GM18867 (cell line): Measurements from ENCODE around the gene KIF3A.
"Not testable (repeated sequence)": the region's sequence is repeated elsewhere in the genome, so short reads cannot be mapped to it uniquely, and the experiment has no call there.

ENCODE experiments used
- ATAC-seq: cut with Tn5 transposase; IDR thresholded peaks from one replicate; pipeline ENCODE4 v1.9.1; 2021; ENCODE audit warnings: mild to moderate bottlenecking, moderate library complexity; ENCODE audit not compliant: unreplicated experiment

The KIF3A gene

DNA sequence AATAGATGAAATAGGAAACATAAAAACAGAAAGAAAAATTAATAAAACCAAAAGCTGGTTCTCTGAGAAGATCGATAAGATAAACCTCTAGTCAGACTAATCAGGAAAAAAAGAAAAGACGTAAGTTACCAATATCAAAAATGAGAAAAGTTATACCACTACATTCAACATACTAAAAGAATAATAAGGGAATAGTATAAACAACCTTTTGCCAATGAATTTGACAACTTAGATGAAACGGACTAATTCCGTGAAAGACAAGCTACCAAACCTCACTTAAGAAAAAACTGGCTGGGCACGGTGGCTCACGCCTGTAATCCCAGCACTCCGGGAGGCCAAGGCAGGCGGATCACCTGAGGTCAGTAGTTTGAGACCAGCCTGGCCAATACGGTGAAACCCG, 7.5 kb downstream of the KIF3A start:
- no peak for ATAC-seq

DNA sequence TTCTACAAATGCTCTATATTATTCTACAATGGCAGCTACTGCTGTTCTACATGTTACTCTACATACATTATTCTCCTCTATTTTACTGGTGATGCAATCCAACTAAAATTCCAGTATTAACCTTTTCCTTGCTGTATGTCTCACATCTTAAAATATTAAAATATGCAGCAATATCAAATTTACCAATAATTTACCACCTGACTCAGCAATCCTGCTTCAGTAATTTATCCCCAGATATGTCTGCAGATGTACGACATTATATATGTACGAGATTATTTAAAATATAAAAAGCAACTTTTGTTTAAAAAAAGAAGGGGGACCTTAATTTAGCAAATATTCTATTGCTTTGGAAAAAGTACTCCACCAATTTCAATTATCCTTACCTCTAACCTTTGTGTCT, 11.6 kb downstream of the KIF3A start:
- no peak for ATAC-seq

DNA sequence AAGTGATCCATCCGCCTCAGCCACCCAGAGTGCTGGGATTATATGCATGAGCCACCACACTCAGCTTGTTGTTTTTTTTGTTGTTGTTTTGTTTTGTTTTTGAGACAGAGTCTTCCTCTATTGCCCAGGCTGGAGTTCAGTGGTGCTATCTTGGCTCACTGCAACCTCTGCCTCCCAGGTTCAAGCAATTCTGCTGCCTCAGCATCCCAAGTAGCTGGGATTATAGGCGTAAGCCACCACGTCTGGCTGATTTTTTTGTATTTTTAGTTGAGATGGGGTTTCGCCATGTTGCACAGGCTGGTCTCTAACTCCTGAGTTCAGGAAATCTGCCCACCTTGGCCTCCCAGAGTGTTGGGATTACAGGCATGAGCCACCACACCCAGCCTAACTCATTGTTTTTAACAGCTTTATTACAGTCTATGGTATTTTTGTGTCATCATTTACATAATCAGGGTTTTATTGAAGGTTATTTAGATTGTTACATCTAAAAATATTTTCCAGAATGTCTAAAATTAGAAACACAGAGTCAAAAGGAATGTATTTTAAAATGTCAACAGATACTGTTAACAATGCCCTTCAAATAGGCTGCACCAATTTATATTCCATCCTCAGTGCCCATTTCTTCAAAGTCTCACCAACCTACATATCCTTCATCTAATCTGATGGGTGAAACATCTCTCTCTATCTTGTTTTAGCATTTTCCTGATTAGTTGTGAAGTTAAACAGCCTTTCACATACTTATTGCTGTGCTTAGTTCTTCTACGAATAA, 18.6 kb downstream of the KIF3A start:
- ATAC-seq = no peak

DNA sequence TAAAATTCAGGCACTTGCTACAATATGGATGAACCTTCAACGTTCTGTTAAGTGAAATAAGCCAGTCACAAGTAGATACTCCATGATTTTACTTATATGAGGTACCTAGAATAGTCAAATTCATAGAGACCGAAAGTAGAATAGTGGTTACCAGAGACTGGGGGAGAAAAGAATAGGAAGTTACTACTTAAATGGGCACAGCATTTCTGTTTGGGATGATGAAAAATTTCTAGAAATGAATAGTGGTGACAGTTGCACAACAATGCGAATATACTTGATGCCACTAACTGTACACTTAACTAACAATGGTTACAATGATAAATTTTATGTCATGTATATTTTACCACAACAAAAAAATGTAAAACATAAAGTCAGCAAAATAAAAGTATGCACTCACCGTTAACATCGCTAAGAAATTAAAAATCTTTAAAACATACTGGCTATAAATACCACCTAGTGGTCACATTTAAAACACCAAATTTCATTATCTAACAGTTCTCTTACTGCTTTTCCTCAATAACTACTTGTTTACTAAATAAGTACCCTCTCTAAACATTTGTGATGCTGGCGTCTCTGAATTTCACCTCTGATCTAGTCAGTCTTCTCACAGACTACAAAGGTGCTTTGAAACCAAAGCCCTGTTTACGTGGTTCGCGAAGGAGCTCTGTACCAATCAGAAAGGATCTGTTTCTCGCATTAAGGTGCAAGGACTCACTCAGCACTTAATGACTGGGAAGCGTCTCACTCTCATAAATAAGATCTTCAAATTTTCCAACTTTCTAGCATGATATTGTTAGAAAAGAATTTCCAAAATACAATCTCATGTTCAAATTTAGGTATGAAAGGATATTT, 22.7 kb downstream of the KIF3A start:
- no peak for ATAC-seq

DNA sequence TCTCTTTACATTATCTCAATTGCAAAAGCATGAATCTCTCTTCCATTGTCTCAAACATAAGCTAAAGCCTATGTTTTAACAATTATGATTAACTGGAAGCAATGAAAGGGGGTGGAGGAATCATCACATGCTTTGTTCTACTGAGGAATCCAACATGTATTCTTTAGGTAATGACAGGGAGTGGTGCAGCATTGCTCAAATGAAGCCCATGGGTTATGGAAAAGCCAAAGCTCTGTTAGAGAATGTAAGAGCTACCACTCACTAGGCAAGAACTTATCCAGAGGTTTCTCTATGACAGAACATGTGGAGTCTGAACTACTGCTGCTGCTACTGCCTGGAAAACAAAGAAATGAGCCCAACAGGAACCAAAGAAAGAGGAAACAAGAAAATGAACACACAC, 28.7 kb downstream of the KIF3A start:
- ATAC-seq = no peak

DNA sequence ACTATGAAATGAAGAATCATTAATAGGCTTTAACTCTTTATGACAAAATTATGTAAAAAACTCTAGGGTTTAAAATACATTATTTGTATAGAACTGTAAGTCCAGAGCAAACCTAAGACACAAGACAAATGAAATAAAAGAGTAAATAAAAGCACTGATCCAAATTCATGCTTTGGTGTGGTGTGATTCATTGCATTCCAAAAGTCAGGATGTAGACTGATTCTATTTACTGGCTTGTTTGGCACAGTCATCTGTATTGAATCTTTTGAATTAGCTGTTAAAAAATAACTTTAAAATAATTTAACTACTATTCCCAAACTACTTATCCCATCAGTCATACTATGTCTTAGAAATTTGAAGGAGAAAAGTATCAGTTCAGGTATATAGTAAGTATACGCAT, 32.5 kb downstream of the KIF3A start:
- ATAC-seq = no peak

DNA sequence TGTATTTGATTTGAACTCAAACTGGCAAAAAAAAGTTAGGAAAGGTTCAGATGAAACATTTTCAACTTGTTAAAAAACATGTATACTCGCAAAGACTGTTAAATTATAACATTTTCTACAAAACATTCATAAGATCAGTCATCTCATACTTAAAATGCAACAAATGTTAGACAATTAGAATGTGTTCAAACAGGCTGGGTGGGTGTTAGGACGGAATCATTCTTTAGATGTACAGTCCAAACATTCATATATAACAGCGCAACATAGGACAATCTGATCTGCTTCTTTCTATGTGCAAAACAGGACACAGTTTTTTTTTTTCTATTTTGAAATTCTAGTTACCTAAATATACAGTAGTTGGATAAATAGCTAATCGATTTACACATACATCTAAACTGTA, 41.4 kb downstream of the KIF3A start:
- no peak for ATAC-seq

DNA sequence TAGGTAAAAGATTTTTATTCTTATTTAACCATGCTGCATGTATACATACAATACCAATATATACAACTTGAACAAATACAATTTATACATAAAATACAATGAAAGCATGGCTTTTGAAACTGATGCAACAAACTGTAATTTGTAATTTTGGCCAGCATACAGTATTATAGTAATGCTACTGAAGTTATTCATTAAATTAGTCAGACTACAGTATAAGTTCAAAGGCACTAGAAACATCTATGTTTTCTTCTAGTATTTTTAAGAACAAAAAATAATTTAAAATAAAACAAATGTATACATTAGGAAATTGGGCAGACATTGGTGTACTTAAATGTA, 44.7 kb downstream of the KIF3A start:
- no peak for ATAC-seq

DNA sequence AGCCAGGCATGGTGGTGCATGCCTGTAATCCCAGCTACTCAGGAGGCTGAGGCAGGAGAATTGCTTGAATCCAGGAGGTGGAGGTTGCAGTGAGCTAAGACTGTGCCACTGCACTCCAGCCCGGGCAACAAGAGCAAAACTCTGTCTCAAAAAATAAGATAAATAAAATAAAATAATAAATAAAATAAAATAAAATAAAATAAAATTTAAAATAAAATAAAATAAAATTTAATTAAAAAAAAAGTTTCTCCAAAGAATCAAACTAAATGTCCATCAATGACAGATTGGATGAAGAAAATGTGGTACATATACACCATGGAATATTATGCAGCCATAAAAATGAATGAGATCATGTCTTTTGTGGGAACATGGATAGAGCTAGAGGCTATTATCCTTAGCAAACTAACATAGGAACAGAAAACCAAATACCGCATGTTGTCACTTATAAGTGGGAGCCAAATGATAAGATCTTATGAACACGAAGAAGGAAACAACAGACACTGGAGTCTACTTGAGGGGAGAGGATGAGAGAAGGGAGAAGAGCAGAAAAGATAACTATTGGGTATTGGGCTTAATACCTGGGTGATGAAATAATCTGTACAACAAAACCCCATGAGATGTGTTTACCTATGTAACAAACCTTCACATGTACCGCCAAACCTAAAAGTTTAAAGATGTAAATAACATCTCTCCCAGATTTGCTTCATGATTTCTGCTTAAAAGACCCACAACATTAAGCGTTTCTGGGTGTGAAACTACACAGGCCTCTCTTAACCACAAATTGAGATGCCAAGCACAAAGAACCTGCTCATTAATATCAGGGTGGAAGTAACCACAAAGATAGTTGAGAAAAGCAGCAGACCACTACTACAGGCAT, 45.4 kb downstream of the KIF3A start:
- ATAC-seq = not testable (repeated sequence)

DNA sequence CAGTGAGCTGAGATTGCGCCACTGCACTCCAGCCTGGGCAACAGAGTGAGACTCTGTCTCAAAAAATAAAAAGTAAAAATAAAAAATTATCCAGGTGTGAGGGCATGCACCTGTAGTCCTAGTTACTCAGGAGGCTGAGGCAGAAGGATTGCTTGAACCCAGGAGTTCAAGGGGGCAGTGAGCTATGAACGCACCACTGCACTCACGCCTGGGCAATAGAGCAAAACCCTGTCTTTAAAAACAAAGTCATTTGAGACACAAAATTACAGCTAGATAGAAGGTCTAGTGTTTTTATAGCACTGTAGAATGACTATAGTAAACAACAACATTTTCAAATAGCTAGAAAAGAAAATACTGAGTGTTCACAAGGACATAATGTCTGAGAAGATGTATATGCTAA, 47.2 kb downstream of the KIF3A start:
- no peak for ATAC-seq

DNA sequence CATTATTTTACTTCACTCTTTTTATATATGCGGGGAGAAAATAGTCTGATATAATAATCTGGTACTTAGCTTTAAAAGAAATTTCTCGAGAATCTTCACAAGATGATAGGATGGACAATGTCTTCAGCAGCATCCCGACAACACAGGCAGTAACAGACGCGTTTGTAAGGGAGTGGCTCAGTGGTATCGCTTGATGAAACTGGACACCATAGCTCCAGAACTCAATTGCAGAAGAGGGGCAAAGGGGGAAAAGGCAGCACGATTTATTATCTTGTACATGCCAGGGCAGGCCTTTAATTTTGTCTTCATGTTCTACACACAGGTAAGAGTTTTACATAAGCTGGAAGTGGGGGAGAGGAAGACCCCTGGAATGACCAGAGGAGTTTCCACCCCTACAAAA, 47.8 kb downstream of the KIF3A start:
- ATAC-seq = no peak

DNA sequence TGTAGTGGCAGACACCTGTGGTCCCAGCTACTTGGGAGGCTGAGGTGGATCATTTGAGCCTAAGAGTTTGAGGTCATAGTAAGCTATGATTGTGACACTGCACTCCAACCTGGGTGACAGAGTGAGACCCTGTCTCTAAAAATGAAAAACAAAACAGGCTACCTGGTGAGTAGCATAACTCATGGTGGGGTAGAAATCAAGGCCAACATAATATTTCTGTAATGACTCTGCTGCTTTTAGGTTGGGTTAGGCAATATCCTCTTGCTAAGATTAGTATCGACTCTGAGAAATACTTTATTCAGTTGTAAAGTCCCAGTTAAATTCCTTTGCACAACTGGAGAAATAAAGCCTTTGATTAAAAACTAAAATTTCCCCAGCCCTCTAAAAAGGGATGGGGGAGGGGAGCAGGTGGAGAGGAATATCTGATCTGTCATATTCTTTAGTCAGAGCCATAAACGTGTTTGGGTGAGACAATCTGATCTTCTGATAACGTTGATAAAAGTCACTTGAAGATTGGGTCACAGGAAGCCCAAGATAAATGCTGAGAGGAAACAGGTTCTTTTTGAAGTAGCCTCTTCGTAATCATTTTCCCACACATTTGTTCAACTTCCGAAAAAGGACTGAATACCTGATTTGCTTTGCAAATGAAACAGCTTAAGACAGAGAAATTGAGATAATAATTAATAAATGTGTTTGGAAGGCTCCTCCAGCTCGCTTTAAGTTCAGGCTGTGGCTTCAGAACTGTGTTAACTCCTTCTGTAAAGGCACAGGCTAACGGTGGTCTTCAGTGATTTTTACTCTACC, 48.6 kb downstream of the KIF3A start:
- ATAC-seq = no peak

DNA sequence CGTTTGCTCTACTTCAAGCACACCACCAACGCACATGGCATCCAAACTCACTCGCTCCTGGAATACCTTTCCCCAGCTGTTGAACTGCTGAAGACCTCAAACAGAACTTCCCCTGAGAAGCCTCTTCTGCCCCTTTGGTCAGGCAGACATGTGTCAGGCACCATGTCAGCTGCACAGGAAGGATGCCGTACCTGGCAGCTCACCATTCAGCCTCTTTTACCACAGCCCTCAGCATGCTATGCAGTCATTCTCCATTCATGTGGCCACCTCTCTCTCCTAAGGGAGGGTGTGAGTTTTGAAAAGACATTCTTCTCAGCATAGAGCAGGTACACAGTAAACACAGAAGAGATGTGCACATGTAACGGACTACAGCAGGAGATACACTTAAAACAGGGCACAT, 49.4 kb downstream of the KIF3A start:
- no peak for ATAC-seq

DNA sequence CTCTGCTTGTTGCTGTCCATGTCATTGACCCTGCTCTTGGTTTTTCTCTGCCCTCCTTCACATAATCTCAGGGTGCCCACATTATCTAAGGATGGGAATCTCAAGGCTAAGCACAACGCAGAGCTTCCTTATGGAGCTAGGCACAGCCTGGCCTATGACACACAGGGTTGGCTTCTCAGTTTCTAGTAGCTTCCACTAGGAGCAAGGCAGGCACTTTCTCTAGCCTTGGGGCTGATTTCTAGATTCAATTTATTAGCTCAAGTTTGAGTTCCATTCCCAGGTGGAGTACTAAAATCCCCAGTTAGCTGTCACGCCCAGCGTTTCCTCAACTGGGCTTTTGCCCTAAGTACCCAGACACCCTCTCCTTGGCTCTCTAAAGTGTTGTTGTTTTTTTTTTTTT, 51.2 kb downstream of the KIF3A start:
- ATAC-seq = no peak

DNA sequence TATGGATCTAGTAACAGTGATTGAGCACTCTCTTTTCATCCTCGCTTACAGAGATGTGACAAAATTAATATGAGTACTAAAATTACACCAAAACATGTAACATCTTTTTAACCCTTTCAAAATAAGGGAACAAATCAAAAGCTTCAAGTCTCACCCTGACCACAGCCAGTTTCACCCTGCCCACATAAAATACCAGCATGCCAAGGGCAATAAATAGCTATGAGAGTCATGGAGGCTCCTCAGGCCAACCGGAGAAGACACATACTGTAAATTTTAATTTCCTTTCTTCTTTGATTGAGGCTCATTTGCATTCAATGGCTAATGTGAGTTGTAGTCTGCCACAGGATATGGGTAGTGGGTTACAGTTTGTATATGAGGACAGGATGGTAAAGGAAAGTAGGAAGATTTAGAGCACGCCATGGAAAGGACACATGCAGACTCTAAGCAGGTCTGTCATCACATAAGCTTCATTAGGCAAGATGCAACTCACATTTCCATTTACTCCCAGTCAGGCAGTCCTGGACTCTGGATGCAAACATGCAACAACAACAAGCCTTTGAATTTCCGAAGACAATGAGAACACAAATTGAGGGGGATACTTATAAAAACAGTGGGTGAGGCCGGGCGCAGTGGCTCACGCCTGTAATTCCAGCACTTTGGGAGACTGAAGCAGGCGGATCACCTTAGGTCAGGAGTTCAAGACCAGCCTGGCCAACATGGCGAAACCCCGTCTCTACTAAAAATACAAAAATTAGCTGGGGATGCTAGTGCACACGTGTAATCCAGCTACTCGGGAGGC, 52.2 kb downstream of the KIF3A start:
- no peak for ATAC-seq

DNA sequence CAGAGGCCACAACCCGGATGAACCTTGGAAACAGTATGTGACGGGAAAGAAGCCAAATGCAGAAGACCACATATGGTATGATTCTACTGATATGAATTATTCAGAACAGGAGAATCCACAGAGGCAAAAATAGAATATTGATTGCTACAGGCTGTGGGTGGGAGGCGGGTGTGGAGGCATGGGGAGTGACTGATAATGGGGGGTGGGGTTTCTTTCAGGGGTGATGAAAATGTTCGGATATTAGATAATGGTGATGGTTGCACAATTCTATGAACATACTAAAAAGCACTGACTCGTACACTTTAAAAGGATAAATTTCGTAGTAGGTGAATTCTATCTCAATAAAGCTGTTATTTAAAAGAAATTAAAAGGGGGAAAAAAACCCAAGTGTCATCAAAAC, 52.9 kb downstream of the KIF3A start:
- no peak for ATAC-seq

DNA sequence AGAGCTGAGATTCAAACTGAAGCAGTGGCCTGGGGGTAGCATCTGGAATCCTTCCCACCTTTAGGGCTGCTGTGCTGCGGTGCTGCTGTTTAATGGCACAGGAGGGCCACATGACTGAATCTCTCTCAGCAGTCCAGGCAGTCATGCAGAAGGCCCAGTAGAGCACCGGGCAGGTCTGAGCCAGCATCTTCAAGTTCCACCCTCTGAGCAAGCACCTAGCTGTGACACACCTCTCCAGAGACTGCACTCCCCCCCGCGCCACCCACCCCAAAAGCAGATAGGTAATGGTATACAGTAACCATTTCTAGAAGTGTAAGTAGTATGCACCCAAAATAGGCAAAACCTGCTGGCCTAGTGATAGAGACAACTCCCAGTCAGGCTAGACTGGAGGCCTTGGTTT, 55.4 kb downstream of the KIF3A start:
- ATAC-seq = no peak

DNA sequence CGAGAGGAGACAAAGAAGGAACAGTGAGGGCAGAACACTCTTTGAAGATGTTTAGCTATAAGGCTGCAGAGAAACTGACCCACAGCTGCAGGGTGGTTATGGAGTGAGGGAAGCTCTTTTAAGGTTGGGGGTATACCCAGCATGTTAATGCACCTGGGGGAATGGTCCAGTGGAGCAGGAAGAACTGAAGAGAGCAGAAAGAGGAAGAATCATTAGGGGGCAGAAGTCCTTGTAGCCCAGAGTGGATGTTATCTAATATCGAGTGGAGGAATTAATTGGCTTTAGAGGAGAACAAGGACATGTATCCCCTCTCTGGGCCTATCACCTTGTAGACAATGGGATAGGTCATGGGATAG, 55.9 kb downstream of the KIF3A start:
- ATAC-seq = no peak

DNA sequence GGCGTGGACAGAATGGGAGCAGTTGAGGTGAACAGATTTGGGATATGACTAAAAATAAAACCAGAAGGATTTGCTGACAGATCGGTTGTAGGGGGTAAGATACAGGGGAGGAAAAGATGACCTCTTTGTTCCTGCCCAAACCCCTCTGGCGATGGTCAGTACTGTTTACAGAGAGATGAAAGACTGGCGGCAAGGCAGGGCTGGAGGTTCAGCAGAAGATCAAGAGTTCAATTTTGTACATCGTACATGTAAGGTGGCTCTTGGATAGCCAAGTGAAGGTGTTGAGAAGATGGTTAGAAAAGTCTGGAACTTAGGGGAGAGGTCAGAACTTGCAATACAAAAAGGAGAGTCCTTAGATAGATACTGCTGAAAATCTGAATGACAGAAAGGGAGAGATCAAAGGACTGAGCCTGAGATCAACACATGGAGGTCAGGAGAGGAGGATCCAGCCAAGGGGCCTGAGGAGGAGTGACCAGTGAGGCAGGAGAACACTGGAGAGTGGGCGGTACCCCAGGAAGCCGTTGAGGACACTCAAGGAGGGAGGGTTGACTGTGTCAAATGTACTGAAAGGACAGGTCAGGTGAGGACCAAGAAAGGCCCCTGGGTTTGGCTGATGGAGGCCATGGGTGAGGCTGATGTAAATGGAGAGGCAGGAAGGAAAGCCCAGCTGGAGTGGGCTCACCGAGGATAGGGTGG, 56.4 kb downstream of the KIF3A start:
- no peak for ATAC-seq
